ENCODE results near the gene CTDSP1.
A peak's percentile ranks its signal among the peaks of the same experiment; 100 is the strongest.

The CTDSP1 gene

GRCh38 chr2:218383892-218384519 lies 15.7 kb upstream of the CTDSP1 start:
- DNase-seq = peak; percentile 45 to 72

DNA sequence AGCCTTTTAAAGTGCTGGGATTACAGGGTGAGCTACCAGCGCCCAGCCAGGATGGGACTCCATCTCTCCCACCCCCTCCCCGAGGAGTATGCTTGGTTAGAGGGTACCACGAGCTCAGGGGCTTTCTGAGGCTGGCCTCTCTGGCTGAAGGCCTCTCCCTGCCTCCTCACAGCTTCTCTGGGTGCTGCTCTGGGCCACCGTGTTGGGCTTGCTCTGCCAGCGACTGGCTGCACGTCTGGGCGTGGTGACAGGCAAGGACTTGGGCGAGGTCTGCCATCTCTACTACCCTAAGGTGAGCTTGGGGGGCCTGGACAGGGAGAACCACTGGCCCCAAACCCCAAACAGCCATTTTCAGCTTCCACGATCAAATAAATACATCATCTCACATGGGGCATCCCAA lies 14.7 kb upstream of the CTDSP1 start:
- peak in 1 of 2 donors; percentile 2 for DNase-seq

- DNase-seq = peak; percentile 7 to 40
Observed at GRCh38 chr2:218386505-218387368, 12.9 kb upstream of the CTDSP1 start.

DNA sequence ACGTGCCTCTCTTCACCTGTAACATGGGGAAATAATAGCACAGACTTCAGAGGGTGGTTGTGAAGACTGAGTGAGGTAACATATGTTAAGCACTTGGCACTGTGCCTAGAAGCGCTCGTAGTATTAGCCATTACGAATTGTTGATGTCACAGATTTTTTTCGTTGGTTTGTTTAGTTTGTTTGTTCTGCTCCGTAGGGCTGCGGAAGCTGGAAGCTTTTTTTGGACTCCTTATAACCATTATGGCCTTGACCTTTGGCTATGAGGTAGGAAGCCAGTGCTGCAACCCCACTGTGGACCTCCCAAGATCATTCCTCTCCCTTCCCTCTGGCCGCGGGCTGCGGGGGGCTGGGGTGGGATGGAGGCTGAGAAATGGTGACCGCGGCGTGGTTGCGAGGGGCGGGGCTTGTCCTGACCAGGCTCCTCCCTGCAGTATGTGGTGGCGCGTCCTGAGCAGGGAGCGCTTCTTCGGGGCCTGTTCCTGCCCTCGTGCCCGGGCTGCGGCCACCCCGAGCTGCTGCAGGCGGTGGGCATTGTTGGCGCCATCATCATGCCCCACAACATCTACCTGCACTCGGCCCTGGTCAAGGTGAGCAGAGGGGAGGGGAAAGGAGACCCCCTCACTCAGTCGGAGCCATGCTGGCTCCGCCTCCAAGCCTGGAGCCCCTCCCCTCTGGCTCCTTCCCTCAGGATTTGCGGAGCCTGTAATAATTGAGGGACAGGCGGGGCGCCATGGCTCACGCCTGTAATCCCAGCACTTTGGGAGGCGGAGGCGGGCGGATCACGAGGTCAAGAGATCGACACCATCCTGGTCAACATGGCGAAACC lies 12.1 kb upstream of the CTDSP1 start:
- DNase-seq = peak; percentile 66 to 70

DNA sequence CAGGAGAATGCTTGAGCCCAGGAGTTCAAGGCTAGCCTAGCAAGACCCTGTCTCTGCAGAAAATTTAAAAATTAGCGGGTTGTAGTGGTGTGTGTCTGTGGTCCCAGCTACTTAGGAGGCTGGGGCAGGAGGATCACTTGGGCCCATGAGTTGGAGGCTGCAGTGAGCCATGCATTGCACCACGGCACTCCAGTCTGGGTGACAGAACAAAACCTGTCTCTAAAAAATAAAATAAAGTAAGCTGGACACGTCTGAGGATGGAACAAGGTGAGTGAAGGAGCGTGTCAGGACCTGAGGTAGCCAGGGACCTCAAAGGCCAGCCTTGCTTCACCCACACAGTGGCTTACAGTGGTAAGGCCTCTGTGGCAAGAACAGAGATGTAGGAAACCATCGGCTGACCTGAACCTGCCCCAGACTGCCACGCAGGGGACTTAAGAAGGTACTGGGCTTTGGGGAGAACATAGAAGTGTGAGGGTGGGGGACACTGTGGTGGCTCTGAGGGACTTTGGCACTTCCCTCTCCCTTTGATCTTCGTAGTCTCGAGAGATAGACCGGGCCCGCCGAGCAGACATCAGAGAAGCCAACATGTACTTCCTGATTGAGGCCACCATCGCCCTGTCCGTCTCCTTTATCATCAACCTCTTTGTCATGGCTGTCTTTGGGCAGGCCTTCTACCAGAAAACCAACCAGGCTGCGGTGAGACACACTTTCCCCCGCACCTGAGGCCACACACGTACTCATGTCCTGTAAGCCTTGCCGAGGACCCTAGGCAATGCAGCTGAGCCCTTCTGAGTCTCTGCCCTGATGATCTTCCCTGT lies 10.1 kb upstream of the CTDSP1 start:
- DNase-seq = no peak

GRCh38 chr2:218391202-218391601 lies 8.5 kb upstream of the CTDSP1 start:
- DNase-seq = no peak

DNA sequence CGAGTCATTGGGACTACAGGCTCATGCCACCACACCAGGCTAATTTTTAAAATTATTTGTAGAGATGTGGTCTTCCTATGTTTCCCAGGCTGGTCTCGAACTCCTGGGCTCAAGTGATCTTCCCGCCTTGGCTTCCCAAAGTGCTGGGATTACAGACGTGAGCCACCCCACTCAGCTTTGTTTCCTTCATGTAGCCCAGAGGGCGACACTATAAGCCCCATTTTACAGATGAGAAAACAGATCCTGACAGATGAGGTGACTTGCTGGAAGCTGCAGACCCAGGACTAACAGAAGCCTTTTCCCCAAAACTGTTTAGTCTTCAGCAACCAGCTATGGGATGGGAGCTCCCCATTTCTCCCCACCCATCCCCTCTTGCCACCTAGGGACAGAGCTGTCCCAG lies 7.2 kb upstream of the CTDSP1 start:
- DNase-seq = no peak

DNA sequence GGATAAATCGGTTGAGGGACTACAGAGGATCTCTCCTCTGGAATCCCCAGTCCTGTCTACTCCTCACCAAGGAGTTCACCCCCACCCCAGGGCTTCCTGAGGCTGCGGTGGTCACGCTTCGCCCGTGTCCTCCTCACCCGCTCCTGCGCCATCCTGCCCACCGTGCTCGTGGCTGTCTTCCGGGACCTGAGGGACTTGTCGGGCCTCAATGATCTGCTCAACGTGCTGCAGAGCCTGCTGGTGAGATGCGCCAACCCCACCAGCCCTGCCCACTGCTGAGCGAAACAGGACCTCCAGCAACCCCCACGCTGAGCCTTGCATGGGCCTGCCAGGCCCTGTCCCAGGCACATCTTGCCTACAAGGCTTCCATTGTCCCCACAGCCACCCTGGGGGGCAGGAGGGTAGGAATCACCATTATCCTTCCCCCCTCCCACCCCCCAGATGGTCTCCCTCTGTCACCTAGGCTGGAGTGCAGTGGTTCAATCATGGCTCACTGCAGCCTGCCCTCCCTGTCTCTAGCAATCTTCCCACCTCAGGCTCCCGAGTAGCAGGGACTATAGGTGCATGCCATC lies 6.7 kb upstream of the CTDSP1 start:
- peak in 1 of 2 donors; percentile 8 for DNase-seq

DNA sequence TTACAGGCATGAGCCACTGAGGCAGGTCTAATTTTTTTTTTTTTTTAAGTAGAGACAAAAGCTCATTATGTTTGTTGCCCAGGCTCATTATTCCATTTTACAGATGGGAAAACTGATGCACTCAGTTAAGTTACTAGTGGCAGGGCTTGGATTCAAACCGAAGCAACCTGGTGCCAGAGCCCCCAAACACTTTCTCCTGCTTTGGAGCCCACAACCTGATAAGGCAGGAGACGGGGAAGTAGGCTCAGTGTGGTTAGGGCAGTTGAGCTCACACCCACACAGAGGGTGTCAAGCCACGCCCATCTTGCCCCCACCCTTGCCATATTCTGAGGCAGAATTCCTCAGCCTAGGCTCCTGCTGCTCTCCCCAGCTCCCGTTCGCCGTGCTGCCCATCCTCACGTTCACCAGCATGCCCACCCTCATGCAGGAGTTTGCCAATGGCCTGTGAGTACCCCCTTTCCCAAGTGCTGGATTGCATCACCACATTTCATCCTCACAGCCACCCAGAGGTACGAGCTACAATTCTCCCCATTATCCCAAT lies 5.8 kb upstream of the CTDSP1 start:
- peak; percentile 58 to 76 for DNase-seq

GRCh38 chr2:218394298-218395089 lies 5.2 kb upstream of the CTDSP1 start:
- DNase-seq = peak in 1 of 2 donors; percentile 9

GRCh38 chr2:218395090-218395444 lies 4.6 kb upstream of the CTDSP1 start:
- DNase-seq = no peak

DNA sequence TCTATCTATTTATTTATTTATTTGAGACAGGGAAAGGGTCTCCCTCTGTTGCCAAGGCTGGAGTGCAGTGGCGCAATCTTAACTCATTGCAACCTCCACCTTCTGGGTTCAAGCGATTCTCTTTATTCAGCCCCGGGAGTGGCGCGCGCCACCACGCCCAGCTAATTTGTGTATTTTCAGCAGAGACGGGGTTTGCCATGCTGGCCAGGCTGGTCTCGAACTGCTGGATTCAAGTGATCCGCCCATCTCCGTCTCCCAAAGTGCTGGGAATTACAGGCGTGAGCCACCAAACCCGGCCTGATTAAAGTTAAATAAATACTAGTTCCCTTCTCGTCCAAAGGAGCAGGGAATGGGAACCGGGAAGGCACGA lies 4.2 kb upstream of the CTDSP1 start:
- no peak for DNase-seq

DNA sequence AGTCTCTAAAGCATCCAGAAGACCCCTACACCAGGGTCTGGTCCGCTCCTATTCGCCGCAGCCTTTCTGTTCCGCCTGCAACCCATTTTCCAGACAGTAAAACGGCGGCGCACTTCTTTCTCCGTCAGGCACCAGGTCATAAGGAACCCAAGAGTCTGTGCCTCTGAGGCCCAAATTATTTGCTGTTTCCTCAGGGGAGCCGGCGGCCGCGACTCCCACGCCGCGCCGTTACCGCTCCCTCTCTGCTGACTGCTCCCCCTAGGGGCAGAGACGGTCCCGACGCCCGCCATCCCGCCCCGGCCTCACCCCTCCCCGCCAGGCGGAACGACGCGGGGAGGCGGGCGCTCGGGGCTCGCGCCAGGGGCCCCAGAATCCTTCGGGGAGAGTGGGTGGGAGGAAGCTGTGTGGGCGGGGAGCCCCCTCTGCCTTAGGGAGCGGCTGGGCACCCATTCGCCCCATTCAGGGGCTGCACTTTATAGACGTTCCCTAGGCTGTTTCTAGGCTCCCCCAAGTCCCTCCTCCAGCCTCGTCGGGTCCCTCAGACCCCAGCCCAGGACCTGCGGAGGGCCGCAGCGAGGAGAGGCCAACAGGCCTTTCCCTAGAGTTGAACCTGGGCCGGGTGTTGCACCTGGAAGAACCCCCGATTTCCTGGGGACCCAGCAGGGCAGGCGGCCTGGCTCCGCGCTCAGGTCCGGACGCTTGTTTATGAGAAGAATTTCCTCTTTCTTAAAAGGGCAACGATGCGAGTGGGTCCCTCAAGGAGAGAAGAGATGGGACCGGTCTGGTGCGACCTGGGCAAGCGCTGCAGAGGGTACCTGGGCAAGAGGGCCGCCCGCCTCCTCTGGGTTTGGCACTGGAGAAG lies 3.6 kb upstream of the CTDSP1 start:
- peak; percentile 97 to 98 for DNase-seq

- peak in 1 of 2 donors; percentile 47 for DNase-seq
Observed at GRCh38 chr2:218396688-218397462, 2.8 kb upstream of the CTDSP1 start.

- no peak for DNase-seq
Observed at GRCh38 chr2:218397463-218397819, 2.2 kb upstream of the CTDSP1 start.

DNA sequence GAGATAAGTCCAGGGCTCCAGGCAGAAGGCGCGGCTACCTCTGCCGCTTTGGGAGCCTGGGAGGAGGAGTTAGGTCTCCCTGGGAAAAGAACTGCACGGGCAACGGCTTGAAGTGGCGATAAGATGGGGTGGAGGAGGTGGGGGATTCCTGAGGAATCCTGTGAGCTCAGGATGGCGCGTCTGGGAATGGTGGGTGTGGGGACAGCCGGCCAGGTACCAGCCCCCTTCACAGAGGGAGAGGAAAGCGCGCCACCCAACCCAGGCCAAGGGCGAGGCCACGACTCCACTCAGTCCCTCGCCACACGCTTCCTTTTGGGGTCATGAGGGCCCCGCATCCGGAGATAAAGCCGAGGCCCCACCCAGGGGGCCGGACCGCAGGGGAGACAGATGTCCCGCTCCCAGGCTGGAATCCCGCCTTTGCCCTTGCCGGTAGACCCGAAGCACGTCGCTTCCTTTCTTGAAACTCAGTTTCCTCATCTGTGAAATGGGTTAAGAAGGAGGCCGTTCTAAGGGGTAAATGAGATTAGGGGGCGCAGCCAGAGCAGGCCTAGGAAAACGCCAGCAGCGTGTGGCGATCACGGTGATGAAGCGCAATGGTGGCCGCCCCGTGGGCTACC lies 1.7 kb upstream of the CTDSP1 start:
- peak; percentile 86 to 88 for DNase-seq

DNA sequence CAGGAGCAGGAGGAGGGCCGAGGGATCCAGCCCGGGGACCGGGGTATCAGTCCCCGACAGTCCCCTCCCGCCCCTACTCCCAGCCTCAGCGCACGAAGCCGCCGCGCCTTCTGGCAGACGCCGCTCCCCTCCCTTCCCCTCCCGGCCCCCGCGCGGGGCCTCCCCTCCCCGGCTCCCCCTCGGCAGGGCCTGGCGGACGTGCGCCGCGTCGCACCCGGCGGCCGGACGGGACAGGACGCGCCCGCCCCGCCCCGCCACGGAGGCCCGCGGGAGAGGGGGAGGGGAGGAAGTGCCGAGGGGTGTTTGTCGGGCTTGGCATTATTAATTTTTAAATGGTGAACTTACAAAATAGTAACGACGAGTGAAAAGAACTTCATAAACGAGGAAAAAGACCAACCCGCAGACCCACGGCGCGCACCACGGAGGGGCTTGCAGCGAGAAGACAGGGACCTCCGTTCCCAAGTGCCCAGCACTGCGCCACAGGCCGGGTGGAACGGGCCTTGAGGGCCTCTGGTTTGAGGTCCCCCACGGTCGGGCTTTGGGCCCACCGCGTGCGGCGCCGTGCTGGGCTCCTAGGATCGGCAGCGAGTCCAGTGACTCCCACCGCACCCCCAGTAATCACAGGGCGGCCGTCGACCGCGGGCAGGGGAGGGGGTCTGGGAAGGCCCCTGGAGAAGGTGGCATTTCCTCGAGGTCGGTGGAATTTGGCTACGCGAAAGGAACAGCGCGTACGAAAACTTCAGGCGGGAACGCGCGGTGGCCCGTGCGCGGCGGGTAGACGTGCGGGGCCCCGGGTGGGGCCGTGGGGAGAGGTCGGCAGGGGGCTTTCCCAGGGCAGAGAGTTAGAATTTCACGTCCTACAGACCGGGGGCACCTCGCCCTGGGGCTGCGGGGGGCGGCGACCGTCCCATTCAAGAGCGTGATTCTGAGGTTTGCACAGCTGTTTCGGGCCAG lies 954 bp upstream of the CTDSP1 start:
- peak; percentile 81 to 87 for DNase-seq
